ENCODE results near the gene NODAL. TPM values are rescaled to one million over a fixed set of nuclear protein-coding genes. Genes with fewer than 3 reads are reported as not detected.
A peak's percentile ranks its signal among the peaks of the same experiment; 100 is the strongest.

The NODAL gene
- total RNA-seq, 1 experiment from 2014 or later = not detected

DNA sequence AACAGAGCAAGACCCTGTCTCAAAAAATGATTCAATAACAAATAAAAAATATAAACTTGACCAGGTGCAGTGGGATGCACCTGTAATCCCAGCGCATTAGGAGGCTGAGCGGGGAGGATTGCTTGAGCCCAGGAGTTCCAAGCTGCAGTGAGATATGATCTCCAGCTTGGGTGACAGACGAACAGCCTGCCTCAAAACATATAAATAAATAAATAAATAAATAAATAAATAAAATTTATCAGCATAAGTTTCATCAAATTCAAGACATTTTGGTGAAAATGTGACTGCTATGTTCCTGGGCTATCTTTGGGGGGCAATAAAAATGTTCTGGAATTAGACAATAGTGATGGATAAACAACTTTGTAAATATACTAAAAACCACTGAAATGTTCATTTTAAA is 42.3 kb downstream of the NODAL start:
- no peak overlapping the region for H3K27ac ChIP-seq (ENCODE audit: low read length)
- POLR2A ChIA-PET (ENCODE audit: unreplicated experiment) = no interaction called here
- intact Hi-C loops (cut with micrococcal nuclease) = no loop called here
- H3F3A ChIP-seq (ENCODE audit: low read length, unreplicated experiment) = no peaks in the 10 kb centered on the region
- H3K4me2 ChIP-seq (ENCODE audit: low read length) = no peak overlapping the region
- peaks cover 2% of the 10 kb centered on the region for H3K79me2 ChIP-seq (ENCODE audit: low read length)
- H3K27me3 ChIP-seq (ENCODE audit: low read length) = no peaks in the 10 kb centered on the region
- no peaks in the 10 kb centered on the region for H3K9me2 ChIP-seq (replicated peaks; ENCODE audit: low read length)
- no peak overlapping the region for H3K4me3 ChIP-seq (ENCODE audit: low read length)
- no peaks in the 10 kb centered on the region for H4K20me1 ChIP-seq (ENCODE audit: low read length)
- CTCF ChIA-PET = no interaction called here
- peaks cover 6% of the 10 kb centered on the region; the same call in 1 of the 2 replicates for H3K4me1 ChIP-seq (ENCODE audit: insufficient read depth, low read length)
- no peak overlapping the region for H2AFZ ChIP-seq (ENCODE audit: low read length)
- TF ChIP-seq EZH2phosphoT487 (IDR thresholded peaks at IDR 0.05; ENCODE audit: borderline replicate concordance, low read length) (no peak), CTCF (conservative IDR thresholded peaks at IDR 0.05; ENCODE audit: low read depth, low read length) (no peak), EZH2 (IDR thresholded peaks at IDR 0.05; ENCODE audit: low read length, unreplicated experiment) (no peak)
- no peaks in the 10 kb centered on the region for H3K36me3 ChIP-seq (ENCODE audit: low read depth, low read length)
- no peak overlapping the region for H3K9ac ChIP-seq (ENCODE audit: low read length)
- no peaks in the 10 kb centered on the region for H3K9me3 ChIP-seq (ENCODE audit: low read length)
- no TSS peak for BruUV-seq (replicated peaks)
- no peak for ATAC-seq
- no peak for DNase-seq

GRCh38 chr10:70396140-70396539 is 45.3 kb downstream of the NODAL start:
- H3K9me3 ChIP-seq (ENCODE audit: low read length) = no peaks in the 10 kb centered on the region
- no peaks in the 10 kb centered on the region for H3K36me3 ChIP-seq (ENCODE audit: low read depth, low read length)
- intact Hi-C loops (cut with micrococcal nuclease) = no loop called here
- no peaks in the 10 kb centered on the region for H3K9me2 ChIP-seq (replicated peaks; ENCODE audit: low read length)
- H3K4me3 ChIP-seq (ENCODE audit: low read length) = no peak overlapping the region
- ATAC-seq = no peak
- no peak for DNase-seq
- no peak for TF ChIP-seq CTCF (conservative IDR thresholded peaks at IDR 0.05; ENCODE audit: low read depth, low read length)
- no peak for TF ChIP-seq EZH2phosphoT487 (IDR thresholded peaks at IDR 0.05; ENCODE audit: borderline replicate concordance, low read length)
- TF ChIP-seq EZH2 (IDR thresholded peaks at IDR 0.05; ENCODE audit: low read length, unreplicated experiment) = no peak
- no peaks in the 10 kb centered on the region for H3K27me3 ChIP-seq (ENCODE audit: low read length)
- H3K9ac ChIP-seq (ENCODE audit: low read length) = no peak overlapping the region
- CTCF ChIA-PET = no interaction called here
- no peak overlapping the region for H3K4me2 ChIP-seq (ENCODE audit: low read length)
- H3K4me1 ChIP-seq (ENCODE audit: insufficient read depth, low read length) = no peaks in the 10 kb centered on the region
- H3K27ac ChIP-seq (ENCODE audit: low read length) = no peak overlapping the region
- POLR2A ChIA-PET (ENCODE audit: unreplicated experiment) = no interaction called here
- H3F3A ChIP-seq (ENCODE audit: low read length, unreplicated experiment) = no peaks in the 10 kb centered on the region
- no peak overlapping the region for H2AFZ ChIP-seq (ENCODE audit: low read length)
- no peaks in the 10 kb centered on the region for H4K20me1 ChIP-seq (ENCODE audit: low read length)
- no peaks in the 10 kb centered on the region for H3K79me2 ChIP-seq (ENCODE audit: low read length)
- BruUV-seq (replicated peaks) = no TSS peak

- H2AFZ ChIP-seq (ENCODE audit: low read length) = 0 out of 2 replicates have a peak overlapping the region, but pooled peaks have one; percentile 8
- H3K36me3 ChIP-seq (ENCODE audit: low read depth, low read length) = no peaks in the 10 kb centered on the region
- no peaks in the 10 kb centered on the region for H3K27me3 ChIP-seq (ENCODE audit: low read length)
- no peaks in the 10 kb centered on the region for H3K79me2 ChIP-seq (ENCODE audit: low read length)
- no peaks in the 10 kb centered on the region for H4K20me1 ChIP-seq (ENCODE audit: low read length)
- H3K4me1 ChIP-seq (ENCODE audit: insufficient read depth, low read length) = peaks cover 8% of the 10 kb centered on the region; the same call in 1 of the 2 replicates
- DNase-seq (no peak), ATAC-seq (no peak)
- no peak overlapping the region for H3K27ac ChIP-seq (ENCODE audit: low read length)
- ChIA-PET POLR2A (ENCODE audit: unreplicated experiment) (no interaction called here), CTCF (no interaction called here)
- TF ChIP-seq CTCF (conservative IDR thresholded peaks at IDR 0.05; ENCODE audit: low read depth, low read length) = no peak
- no peak for TF ChIP-seq EZH2phosphoT487 (IDR thresholded peaks at IDR 0.05; ENCODE audit: borderline replicate concordance, low read length)
- TF ChIP-seq EZH2 (IDR thresholded peaks at IDR 0.05; ENCODE audit: low read length, unreplicated experiment) = no peak
- H3K9me3 ChIP-seq (ENCODE audit: low read length) = no peaks in the 10 kb centered on the region
- no peak overlapping the region for H3K4me3 ChIP-seq (ENCODE audit: low read length)
- H3K9ac ChIP-seq (ENCODE audit: low read length) = no peak overlapping the region
- no peak overlapping the region for H3K4me2 ChIP-seq (ENCODE audit: low read length)
- intact Hi-C loops (cut with micrococcal nuclease) = no loop called here
- BruUV-seq (replicated peaks) = no TSS peak
- no peaks in the 10 kb centered on the region for H3F3A ChIP-seq (ENCODE audit: low read length, unreplicated experiment)
- H3K9me2 ChIP-seq (replicated peaks; ENCODE audit: low read length) = no peaks in the 10 kb centered on the region
Observed at GRCh38 chr10:70391654-70392053, 49.8 kb downstream of the NODAL start.

Other genes starting within 250 kb of the NODAL start
- 392 and 440 TPM in 2 replicates for gene PPA1, start 208.3 kb downstream of the NODAL start, total RNA-seq (2014; rRNA removed)
- gene NPFFR1, start 157.7 kb downstream of the NODAL start, total RNA-seq (2014; rRNA removed) = not detected in 2 replicates
- 58.7 and 59.0 TPM in 2 replicates for gene LRRC20, start 59.1 kb downstream of the NODAL start, total RNA-seq (2014; rRNA removed)
- gene EIF4EBP2, start 37.5 kb downstream of the NODAL start, total RNA-seq (2014; rRNA removed) = 29.2 and 32.6 TPM in 2 replicates
- gene PALD1, start 37.1 kb upstream of the NODAL start, total RNA-seq (2014; rRNA removed) = 0.46 and 0.80 TPM in 2 replicates
- gene PRF1, start 161.1 kb upstream of the NODAL start, total RNA-seq (2014; rRNA removed) = not detected in 2 replicates
- 0.91 and 1.4 TPM in 2 replicates for gene ADAMTS14, start 230.8 kb upstream of the NODAL start, total RNA-seq (2014; rRNA removed)